Hematopoietic multipotent progenitor cell treated with erythropoietin and hydrocortisone succinate and interleukin-3 and kit ligand, for 8 days (in vitro differentiated cells): ENCODE data around the gene ATP2A2.
A peak's percentile ranks its signal among the peaks of the same experiment; 100 is the strongest.
"Not testable (repeated sequence)": the region's sequence is repeated elsewhere in the genome, so short reads cannot be mapped to it uniquely, and the experiment has no call there.

ENCODE experiments used
- DNase-seq: peaks from one replicate; pipeline ENCODE4 v3.0.0-alpha.2; 2015

The ATP2A2 gene

GRCh38 chr12:110280779-110281548, at the start of gene ATP2A2:
Gene ATP2A2 (plus strand): TSS chr12:110281247. CDS start chr12:110281790, 543 bp downstream.
- DNase-seq = peak; percentile 90

- no peak for DNase-seq
Observed at GRCh38 chr12:110233212-110233903, 47.7 kb upstream of the ATP2A2 start.

- DNase-seq = no peak
Observed at GRCh38 chr12:110234331-110234751, 46.7 kb upstream of the ATP2A2 start.

- DNase-seq = no peak
Observed at GRCh38 chr12:110234755-110235154, 46.3 kb upstream of the ATP2A2 start.

GRCh38 chr12:110235383-110235782, 45.7 kb upstream of the ATP2A2 start:
- no peak for DNase-seq

- no peak for DNase-seq
Observed at GRCh38 chr12:110243227-110243626, 37.8 kb upstream of the ATP2A2 start.

GRCh38 chr12:110244372-110244771, 36.7 kb upstream of the ATP2A2 start:
- DNase-seq = no peak

GRCh38 chr12:110244829-110245228, 36.2 kb upstream of the ATP2A2 start:
- DNase-seq = no peak

- peak; percentile 58 for DNase-seq
Observed at GRCh38 chr12:110245369-110245772, 35.7 kb upstream of the ATP2A2 start.

- DNase-seq = no peak
Observed at GRCh38 chr12:110246636-110247339, 34.3 kb upstream of the ATP2A2 start.

GRCh38 chr12:110247340-110248095, 33.5 kb upstream of the ATP2A2 start:
- DNase-seq = no peak

GRCh38 chr12:110248096-110248447, 33.0 kb upstream of the ATP2A2 start:
- no peak for DNase-seq

GRCh38 chr12:110249105-110249504, 31.9 kb upstream of the ATP2A2 start:
- no peak for DNase-seq

GRCh38 chr12:110249716-110250225, 31.3 kb upstream of the ATP2A2 start:
- no peak for DNase-seq

GRCh38 chr12:110251381-110251780, 29.7 kb upstream of the ATP2A2 start:
- DNase-seq = no peak

GRCh38 chr12:110252716-110253115, 28.3 kb upstream of the ATP2A2 start:
- no peak for DNase-seq

- no peak for DNase-seq
Observed at GRCh38 chr12:110253176-110253575, 27.9 kb upstream of the ATP2A2 start.

- no peak for DNase-seq
Observed at GRCh38 chr12:110254971-110255540, 26.0 kb upstream of the ATP2A2 start.

- not testable (repeated sequence) for DNase-seq
Observed at GRCh38 chr12:110255890-110256456, 25.1 kb upstream of the ATP2A2 start.

GRCh38 chr12:110256780-110257431, 24.1 kb upstream of the ATP2A2 start:
- DNase-seq = no peak

- DNase-seq = no peak
Observed at GRCh38 chr12:110258466-110258865, 22.6 kb upstream of the ATP2A2 start.
